ENCODE data around the gene RPL5. TPM values are rescaled to one million over a fixed set of nuclear protein-coding genes. Genes with fewer than 3 reads are reported as not detected.

The RPL5 gene
- total and polyA plus RNA-seq, 9 of the 15 experiments (the other 6 are each of a cell fraction or from before 2014, with no cell fraction given) = 1,467 to 4,252 (median 2,454) TPM

DNA sequence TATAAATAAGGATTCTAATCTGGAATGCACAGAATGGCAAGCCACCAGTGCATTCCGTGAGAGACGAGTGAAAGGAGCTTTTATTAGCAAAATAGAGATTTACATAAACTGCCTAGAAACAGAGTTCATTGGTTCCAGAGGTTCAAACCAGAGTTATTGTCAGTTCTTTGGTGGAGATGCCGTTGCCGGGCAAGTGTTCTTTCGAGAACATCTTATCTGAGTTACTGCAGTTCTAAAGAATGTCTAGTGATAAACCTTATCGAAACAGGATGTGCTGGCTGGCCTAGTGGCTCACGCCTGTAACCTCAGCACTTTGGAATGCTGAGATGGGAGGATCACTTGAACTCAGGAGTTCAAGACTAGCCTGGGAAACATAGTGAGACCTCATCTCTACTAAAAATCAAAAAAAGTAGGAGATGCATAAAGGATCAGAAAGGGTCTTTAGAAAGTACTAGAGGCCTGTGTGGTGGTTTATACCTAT, 27.1 kb upstream of the RPL5 start (continued):
- TF ChIP-seq, protein P1, sequence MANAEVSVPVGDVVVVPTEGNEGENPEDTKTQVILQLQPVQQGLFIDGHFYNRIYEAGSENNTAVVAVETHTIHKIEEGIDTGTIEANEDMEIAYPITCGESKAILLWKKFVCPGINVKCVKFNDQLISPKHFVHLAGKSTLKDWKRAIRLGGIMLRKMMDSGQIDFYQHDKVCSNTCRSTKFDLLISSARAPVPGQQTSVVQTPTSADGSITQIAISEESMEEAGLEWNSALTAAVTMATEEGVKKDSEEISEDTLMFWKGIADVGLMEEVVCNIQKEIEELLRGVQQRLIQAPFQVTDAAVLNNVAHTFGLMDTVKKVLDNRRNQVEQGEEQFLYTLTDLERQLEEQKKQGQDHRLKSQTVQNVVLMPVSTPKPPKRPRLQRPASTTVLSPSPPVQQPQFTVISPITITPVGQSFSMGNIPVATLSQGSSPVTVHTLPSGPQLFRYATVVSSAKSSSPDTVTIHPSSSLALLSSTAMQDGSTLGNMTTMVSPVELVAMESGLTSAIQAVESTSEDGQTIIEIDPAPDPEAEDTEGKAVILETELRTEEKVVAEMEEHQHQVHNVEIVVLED (CRISPR knock-in tag; IDR thresholded peaks at IDR 0.05) = no peak
- no peak for TF ChIP-seq SUPT5H (IDR thresholded peaks at IDR 0.05)
- no peak for TF ChIP-seq CREBBP (IDR thresholded peaks at IDR 0.05; ENCODE audit: low read depth, low read length)
- TF ChIP-seq ZNF143 (CRISPR knock-in tag; IDR thresholded peaks at IDR 0.05) = no peak
- peak; percentile 95 for TF ChIP-seq SMARCA4 (IDR thresholded peaks at IDR 0.05)
- TF ChIP-seq SPI1 (IDR thresholded peaks at IDR 0.05; ENCODE audit: borderline replicate concordance, low read depth, low read length) = peak; percentile 50; the same call in 1 of the 2 replicates
- no peak for TF ChIP-seq PRMT5 (CRISPR knock-in tag; IDR thresholded peaks at IDR 0.05)
- TF ChIP-seq HEY1 (CRISPR knock-in tag; IDR thresholded peaks at IDR 0.05; ENCODE audit: borderline replicate concordance) = no peak
- peak; percentile 68 for TF ChIP-seq MYBL2 (IDR thresholded peaks at IDR 0.05; ENCODE audit: low read depth)
- no peak for TF ChIP-seq MYBL2 (CRISPR knock-in tag; IDR thresholded peaks at IDR 0.05; ENCODE audit: borderline replicate concordance)
- no peak for TF ChIP-seq NFE2L1 (tag; IDR thresholded peaks at IDR 0.05; ENCODE audit: borderline replicate concordance, low read depth)
- TF ChIP-seq TRIM25 (IDR thresholded peaks at IDR 0.05; ENCODE audit: borderline replicate concordance) = no peak
- TF ChIP-seq RAD21 (CRISPR knock-in tag; conservative IDR thresholded peaks at IDR 0.05 in 1 of 2, IDR thresholded peaks at IDR 0.05 in 1 of 2) = no peak
- TF ChIP-seq NFRKB (IDR thresholded peaks at IDR 0.05; ENCODE audit: low read depth) = no peak
- no peak for TF ChIP-seq HDGF (IDR thresholded peaks at IDR 0.05)
- TF ChIP-seq, protein P2, sequence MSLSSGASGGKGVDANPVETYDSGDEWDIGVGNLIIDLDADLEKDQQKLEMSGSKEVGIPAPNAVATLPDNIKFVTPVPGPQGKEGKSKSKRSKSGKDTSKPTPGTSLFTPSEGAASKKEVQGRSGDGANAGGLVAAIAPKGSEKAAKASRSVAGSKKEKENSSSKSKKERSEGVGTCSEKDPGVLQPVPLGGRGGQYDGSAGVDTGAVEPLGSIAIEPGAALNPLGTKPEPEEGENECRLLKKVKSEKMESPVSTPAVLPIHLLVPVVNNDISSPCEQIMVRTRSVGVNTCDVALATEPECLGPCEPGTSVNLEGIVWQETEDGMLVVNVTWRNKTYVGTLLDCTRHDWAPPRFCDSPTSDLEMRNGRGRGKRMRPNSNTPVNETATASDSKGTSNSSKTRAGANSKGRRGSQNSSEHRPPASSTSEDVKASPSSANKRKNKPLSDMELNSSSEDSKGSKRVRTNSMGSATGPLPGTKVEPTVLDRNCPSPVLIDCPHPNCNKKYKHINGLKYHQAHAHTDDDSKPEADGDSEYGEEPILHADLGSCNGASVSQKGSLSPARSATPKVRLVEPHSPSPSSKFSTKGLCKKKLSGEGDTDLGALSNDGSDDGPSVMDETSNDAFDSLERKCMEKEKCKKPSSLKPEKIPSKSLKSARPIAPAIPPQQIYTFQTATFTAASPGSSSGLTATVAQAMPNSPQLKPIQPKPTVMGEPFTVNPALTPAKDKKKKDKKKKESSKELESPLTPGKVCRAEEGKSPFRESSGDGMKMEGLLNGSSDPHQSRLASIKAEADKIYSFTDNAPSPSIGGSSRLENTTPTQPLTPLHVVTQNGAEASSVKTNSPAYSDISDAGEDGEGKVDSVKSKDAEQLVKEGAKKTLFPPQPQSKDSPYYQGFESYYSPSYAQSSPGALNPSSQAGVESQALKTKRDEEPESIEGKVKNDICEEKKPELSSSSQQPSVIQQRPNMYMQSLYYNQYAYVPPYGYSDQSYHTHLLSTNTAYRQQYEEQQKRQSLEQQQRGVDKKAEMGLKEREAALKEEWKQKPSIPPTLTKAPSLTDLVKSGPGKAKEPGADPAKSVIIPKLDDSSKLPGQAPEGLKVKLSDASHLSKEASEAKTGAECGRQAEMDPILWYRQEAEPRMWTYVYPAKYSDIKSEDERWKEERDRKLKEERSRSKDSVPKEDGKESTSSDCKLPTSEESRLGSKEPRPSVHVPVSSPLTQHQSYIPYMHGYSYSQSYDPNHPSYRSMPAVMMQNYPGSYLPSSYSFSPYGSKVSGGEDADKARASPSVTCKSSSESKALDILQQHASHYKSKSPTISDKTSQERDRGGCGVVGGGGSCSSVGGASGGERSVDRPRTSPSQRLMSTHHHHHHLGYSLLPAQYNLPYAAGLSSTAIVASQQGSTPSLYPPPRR (CRISPR knock-in tag; IDR thresholded peaks at IDR 0.05; ENCODE audit: borderline replicate concordance) = no peak
- TF ChIP-seq MAZ (CRISPR knock-in tag; conservative IDR thresholded peaks at IDR 0.05 in 1 of 2, IDR thresholded peaks at IDR 0.05 in 1 of 2) = no peak

Data from K562 (cell line).